AG09319 (cell line): ENCODE data around the gene HOXA4.

Source experiments
- DNase-seq: peaks from one replicate; pipeline ENCODE4 v3.0.0-alpha.2; 2010; ENCODE audit warnings: low read depth; ENCODE audit errors: extremely low read depth
- TF ChIP-seq, protein P1 (sequence below): IDR thresholded peaks from 2 replicates; pipeline ENCODE4 v1.5.1; 2011; ENCODE audit warnings: low read depth, mild to moderate bottlenecking, inconsistent platforms, low read length, moderate library complexity

Gene HOXA4

DNA sequence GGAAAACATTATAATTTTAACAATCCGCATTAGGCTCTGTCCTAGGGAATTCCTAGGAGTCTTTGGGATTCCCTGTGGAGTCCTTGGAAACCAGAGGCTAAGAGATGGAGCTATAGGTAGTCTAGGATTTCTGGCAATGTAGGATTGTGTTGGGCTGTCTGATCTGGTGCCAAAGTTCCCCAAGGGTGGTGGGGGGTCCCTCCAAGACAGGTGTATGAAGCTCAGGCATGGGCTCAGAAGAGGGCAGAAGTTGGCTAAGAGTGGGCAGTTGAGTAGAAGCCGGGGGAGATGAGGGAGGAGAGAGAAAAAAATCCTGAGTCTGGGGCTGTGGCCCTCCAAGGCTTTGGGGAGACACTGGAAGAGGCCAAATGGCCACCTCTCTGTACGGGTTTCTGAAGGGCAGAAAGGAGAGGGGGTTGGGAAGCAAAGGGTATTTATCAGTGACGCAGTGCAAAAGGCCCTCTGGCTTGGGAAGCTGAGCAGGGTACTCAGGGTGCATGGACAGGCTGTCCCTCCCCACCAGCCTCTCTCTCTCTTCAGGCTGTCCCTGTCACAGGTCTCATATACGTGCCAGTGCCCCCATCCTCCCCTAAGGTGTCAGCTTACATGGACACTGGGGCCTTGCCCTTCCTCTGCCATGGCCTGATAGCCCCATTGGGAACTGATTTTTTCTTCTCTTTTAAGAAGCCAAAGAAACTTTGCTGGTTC, 16.1 kb upstream of the HOXA4 start:
- TF ChIP-seq, protein P1, sequence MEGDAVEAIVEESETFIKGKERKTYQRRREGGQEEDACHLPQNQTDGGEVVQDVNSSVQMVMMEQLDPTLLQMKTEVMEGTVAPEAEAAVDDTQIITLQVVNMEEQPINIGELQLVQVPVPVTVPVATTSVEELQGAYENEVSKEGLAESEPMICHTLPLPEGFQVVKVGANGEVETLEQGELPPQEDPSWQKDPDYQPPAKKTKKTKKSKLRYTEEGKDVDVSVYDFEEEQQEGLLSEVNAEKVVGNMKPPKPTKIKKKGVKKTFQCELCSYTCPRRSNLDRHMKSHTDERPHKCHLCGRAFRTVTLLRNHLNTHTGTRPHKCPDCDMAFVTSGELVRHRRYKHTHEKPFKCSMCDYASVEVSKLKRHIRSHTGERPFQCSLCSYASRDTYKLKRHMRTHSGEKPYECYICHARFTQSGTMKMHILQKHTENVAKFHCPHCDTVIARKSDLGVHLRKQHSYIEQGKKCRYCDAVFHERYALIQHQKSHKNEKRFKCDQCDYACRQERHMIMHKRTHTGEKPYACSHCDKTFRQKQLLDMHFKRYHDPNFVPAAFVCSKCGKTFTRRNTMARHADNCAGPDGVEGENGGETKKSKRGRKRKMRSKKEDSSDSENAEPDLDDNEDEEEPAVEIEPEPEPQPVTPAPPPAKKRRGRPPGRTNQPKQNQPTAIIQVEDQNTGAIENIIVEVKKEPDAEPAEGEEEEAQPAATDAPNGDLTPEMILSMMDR = no peak
- DNase-seq = no peak

DNA sequence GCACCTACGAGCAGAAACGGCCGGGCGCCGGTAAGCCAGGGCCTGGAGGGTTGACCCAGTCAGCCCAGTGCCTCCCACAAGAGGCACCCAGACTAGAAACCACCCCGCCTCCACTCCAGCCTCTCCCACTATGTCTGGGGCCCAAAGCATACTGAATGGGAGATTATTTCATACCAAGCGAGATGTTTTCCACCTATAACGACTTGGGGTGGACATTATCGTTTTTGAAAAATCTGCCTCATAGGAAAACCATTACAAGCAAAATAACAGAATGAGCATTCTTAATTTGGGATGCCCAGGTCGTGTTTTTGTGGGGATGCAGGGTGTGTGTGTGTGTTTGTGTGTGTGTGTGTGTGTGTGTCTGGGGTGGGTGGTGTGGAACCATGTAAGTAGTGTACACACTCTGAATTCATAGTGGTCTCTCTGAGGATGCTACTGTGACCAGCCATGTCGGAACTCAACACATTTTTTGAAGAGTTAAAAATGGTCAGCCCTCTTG, 15.4 kb upstream of the HOXA4 start:
- TF ChIP-seq, protein P1 = no peak
- no peak for DNase-seq

- TF ChIP-seq, protein P1 = no peak
- no peak for DNase-seq
Measured at GRCh38 chr7:27145165-27145913, 14.8 kb upstream of the HOXA4 start.

GRCh38 chr7:27144781-27145164, 14.2 kb upstream of the HOXA4 start:
- TF ChIP-seq, protein P1 = no peak
- no peak for DNase-seq

DNA sequence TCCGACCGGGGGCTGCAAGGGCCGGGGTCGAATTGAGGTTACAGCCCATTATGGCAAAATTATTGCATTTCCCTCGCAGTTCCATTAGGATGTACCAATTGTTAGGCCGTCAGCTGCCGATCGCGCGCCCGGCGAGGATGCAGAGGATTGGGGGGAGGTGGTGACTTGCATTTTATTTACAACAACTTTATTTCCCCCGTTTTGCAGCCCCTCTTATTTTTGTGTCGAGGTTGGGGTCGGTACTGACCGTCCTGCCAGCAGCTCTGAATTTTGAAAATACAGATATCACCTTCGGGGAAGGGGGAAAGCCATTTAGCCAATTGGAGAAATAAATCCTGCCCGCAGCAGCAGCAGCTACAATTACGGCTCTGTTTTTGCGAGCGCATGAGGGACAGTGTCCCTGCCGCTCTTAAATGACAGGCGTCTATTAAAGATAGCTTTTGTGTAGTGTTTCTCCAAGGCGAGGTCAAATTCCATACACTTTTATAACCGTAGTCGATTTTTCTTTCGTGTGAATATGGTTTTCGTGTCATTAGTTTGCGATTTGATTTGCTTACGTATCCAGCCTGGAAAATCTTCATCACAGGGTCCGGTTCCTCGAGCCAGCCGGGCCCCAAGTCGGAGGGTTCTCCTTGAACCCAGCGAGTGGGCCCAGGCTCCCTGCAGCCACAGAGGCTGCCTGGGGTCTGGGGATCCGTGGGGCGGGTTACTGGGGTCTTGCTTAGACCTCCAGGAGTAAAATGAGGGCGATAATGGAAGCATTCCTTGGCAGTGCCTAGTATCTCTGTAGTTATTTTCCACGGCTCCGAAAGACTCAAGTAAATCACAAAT, 13.6 kb upstream of the HOXA4 start:
- DNase-seq = no peak
- TF ChIP-seq, protein P1 = no peak

- TF ChIP-seq, protein P1 = peak; percentile 6
- no peak for DNase-seq
Measured at GRCh38 chr7:27143023-27143949, 12.7 kb upstream of the HOXA4 start, which contains the start of gene HOXA5. TSS of gene HOXA5 (minus strand) at chr7:27143681. CDS start at chr7:27143607, 74 bp downstream.
